Mucosa of descending colon (tissue), 3 donors: ENCODE measurements around the gene ITSN1. TPM values are rescaled to one million over a fixed set of nuclear protein-coding genes. Genes with fewer than 3 reads are reported as not detected.

ENCODE experiments used
- ATAC-seq: fragments of 200-7000 bp; cut with Tn5 transposase; one replicate; pipeline ENCODE4 v1.9.1; 2020; ENCODE audit warnings: mild to moderate bottlenecking, moderate library complexity
- DNase-seq, 3 donors: peaks; one replicate each; pipeline ENCODE4 v3.0.0-alpha.2; 2020
- H3K36me3 ChIP-seq: fragments of 200-600 bp; one replicate; pipeline ENCODE4 v1.8.0; 2021; ENCODE audit warnings: low read depth, mild to moderate bottlenecking
- H3K4me1 ChIP-seq: fragments of 200-600 bp; one replicate; pipeline ENCODE4 v1.8.0; 2021; ENCODE audit warnings: low read depth, mild to moderate bottlenecking
- H3K4me3 ChIP-seq: fragments of 200-600 bp; one replicate; pipeline ENCODE4 v1.8.0; 2021; ENCODE audit warnings: mild to moderate bottlenecking
- H3K9me3 ChIP-seq: fragments of 200-600 bp; one replicate; pipeline ENCODE4 v1.8.0; 2021; ENCODE audit warnings: mild to moderate bottlenecking
- CTCF ChIP-seq: fragments of 200-600 bp; IDR thresholded peaks from one replicate; pipeline ENCODE4 v1.8.0; 2022; ENCODE audit warnings: antibody characterized with exemption, mild to moderate bottlenecking
- intact Hi-C, 2 donors: fragments of 100-400 bp; cut with DNase I in 1 of 2; cut with micrococcal nuclease in 1 of 2; formaldehyde crosslinking; loops; one replicate each; pipeline versions ENCODE4 v1.11.0 to v1.11.1; 2022; cut with DNase I, micrococcal nuclease
- total RNA-seq, 3 donors: library from RNA; stranded (reverse); fragmentation: NEBNext Ultra II Directional in 2 of 3; extraction: Animal tissue kit (Norgen Biotek cat#: 25700) in 2 of 3; gene quantifications; one replicate each; pipeline versions ENCODE4 v1.2.1 to v1.2.4, GENCODE V29; 2021 to 2023
- donor health status: DM: no; HTN: no; CAD: no; lungs with moderate emphysema.
- donor health status: DM: no; HTN: no; CAD: no.
- donor health status: DM: no; HTN: yes; CAD: no.

The ITSN1 gene
- total RNA-seq, 3 donors from 2014 or later = 35.6 to 54.8 (median 45.3) TPM

- H3K36me3 ChIP-seq = peaks cover 4% of the 10 kb centered on the region
- intact Hi-C loops = no loop called here
- H3K4me3 ChIP-seq = no peak overlapping the region
- H3K4me1 ChIP-seq = no peaks in the 10 kb centered on the region
- no peaks in the 10 kb centered on the region for H3K9me3 ChIP-seq
- ATAC-seq (no peak), DNase-seq (no peak)
- no peak for TF ChIP-seq CTCF
Measured at GRCh38 chr21:33810766-33811165, 168.5 kb downstream of the ITSN1 start.

GRCh38 chr21:33811167-33812010 lies 169.1 kb downstream of the ITSN1 start:
- intact Hi-C loops = no loop called here
- ATAC-seq (no peak), DNase-seq (no peak)
- H3K4me3 ChIP-seq = no peak overlapping the region
- peaks cover 4% of the 10 kb centered on the region for H3K36me3 ChIP-seq
- no peak for TF ChIP-seq CTCF
- H3K4me1 ChIP-seq = no peaks in the 10 kb centered on the region
- H3K9me3 ChIP-seq = no peaks in the 10 kb centered on the region

- no peak for TF ChIP-seq CTCF
- no peak for ATAC-seq
- intact Hi-C loops = no loop called here
Measured at GRCh38 chr21:33813832-33814365, 171.6 kb downstream of the ITSN1 start.

GRCh38 chr21:33815143-33815707 lies 172.9 kb downstream of the ITSN1 start:
- Histone ChIP-seq H3K4me1 (no peaks in the 10 kb centered on the region), H3K4me3 (no peak overlapping the region), H3K36me3 (peaks cover 4% of the 10 kb centered on the region), H3K9me3 (no peaks in the 10 kb centered on the region)
- intact Hi-C loops = no loop called here
- DNase-seq = peak in 1 of 3 donors; percentile 27
- no peak for ATAC-seq
- TF ChIP-seq CTCF = no peak

More at GRCh38 chr21:33813832-33814365, 171.6 kb downstream of the ITSN1 start:
- DNase-seq = no peak
- Histone ChIP-seq H3K9me3 (no peaks in the 10 kb centered on the region), H3K4me1 (no peaks in the 10 kb centered on the region), H3K4me3 (no peak overlapping the region), H3K36me3 (peaks cover 4% of the 10 kb centered on the region)

GRCh38 chr21:33816174-33816573 lies 173.9 kb downstream of the ITSN1 start:
- ATAC-seq (no peak), DNase-seq (no peak)
- peaks cover 4% of the 10 kb centered on the region for H3K36me3 ChIP-seq
- H3K4me1 ChIP-seq = no peaks in the 10 kb centered on the region
- H3K4me3 ChIP-seq = no peak overlapping the region
- intact Hi-C loops = no loop called here
- no peaks in the 10 kb centered on the region for H3K9me3 ChIP-seq
- TF ChIP-seq CTCF = no peak
